Stimulated activated naive CD8-positive, alpha-beta T cell treated with anti-CD3 and anti-CD28 coated beads, Interleukin-15, amount 100 ng/mL, for 72 hours (primary cell): Measurements from ENCODE around the gene TMEM243.

Source experiments
- ATAC-seq: fragments of 150-1000 bp; cut with Tn5 transposase; 2 replicates; pipeline ENCODE4 v1.10.0; 2021; ENCODE audit warnings: mild to moderate bottlenecking, moderate library complexity
- DNase-seq, 2 donors: peaks; one replicate each; pipeline ENCODE4 v3.0.0; 2021 to 2022
- H3K27ac Mint-ChIP-seq, 2 donors: one replicate each; pipeline ENCODE4 v1.8.0; 2022; ENCODE audit warnings: mild to moderate bottlenecking in 2 of 2, mixed read lengths in 2 of 2, moderate library complexity in 2 of 2
- H3K27me3 Mint-ChIP-seq: one replicate; pipeline ENCODE4 v1.8.0; 2022; ENCODE audit warnings: mixed read lengths
- H3K4me1 Mint-ChIP-seq: one replicate; pipeline ENCODE4 v1.8.0; 2022; ENCODE audit warnings: mild to moderate bottlenecking, mixed read lengths
- H3K4me3 Mint-ChIP-seq, 2 donors: one replicate each; pipeline ENCODE4 v1.8.0; 2022; ENCODE audit warnings: mild to moderate bottlenecking in 2 of 2, mixed read lengths in 2 of 2, moderate library complexity in 1 of 2
- H3K9me3 Mint-ChIP-seq, 2 donors: one replicate each; pipeline ENCODE4 v1.8.0; 2022; ENCODE audit warnings: mixed read lengths in 2 of 2

TMEM243 gene

DNA sequence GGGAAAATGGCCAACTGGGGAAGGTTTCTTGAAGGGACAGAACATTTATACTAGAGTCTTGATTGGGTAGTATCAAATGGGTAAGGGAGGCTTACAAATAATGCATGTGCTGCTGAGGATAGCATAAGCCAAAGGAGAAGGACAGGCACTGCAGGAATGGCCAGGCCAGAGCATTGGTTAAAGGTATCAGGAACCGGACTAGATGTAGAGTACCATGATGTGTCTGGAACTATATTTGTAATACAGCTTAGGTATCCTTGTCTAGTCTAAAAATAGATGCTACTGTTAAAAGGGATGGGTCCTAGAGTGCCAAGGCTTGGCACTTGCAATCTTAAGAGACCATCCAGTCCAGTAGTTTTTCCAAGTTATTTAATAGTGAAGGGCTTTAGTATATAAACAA lies 20.3 kb downstream of the TMEM243 start:
- H3K27me3 Mint-ChIP-seq = no peaks in the 10 kb centered on the region
- H3K4me3 Mint-ChIP-seq = no peak overlapping the region
- peaks cover 16 to 17% of the 10 kb centered on the region in 2 donors for H3K9me3 Mint-ChIP-seq
- peaks cover 62% of the 10 kb centered on the region for H3K4me1 Mint-ChIP-seq
- H3K27ac Mint-ChIP-seq = peak overlapping the region; percentile 66 to 74
- ATAC-seq (no peak), DNase-seq (no peak)

DNA sequence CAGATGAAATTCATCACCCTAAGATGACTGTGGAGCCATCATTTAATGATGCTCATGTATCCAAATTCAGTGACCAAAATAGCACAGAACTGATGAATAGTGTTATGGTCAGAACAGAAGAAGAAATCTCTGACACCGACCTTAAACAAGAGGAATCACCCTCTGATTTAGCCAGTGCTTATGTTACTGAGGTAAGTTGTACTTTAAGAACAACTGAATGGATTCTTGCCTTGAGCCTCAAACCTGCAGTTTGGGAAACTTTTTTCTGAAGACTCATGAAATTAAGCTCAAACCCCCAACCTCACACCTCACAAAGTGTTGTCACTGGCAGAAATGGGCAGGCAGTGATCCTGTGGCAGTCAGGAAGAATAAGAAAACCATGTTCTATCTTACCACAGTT lies 25.6 kb downstream of the TMEM243 start:
- DNase-seq = no peak
- no peaks in the 10 kb centered on the region for H3K27me3 Mint-ChIP-seq
- no peak overlapping the region for H3K4me3 Mint-ChIP-seq
- H3K9me3 Mint-ChIP-seq = peaks cover 0 to 2% of the 10 kb centered on the region in 2 donors
- peaks cover 44% of the 10 kb centered on the region for H3K4me1 Mint-ChIP-seq
- peak overlapping the region in 1 of 2 donors; percentile 23 for H3K27ac Mint-ChIP-seq
- peak; percentile 25 for ATAC-seq

DNA sequence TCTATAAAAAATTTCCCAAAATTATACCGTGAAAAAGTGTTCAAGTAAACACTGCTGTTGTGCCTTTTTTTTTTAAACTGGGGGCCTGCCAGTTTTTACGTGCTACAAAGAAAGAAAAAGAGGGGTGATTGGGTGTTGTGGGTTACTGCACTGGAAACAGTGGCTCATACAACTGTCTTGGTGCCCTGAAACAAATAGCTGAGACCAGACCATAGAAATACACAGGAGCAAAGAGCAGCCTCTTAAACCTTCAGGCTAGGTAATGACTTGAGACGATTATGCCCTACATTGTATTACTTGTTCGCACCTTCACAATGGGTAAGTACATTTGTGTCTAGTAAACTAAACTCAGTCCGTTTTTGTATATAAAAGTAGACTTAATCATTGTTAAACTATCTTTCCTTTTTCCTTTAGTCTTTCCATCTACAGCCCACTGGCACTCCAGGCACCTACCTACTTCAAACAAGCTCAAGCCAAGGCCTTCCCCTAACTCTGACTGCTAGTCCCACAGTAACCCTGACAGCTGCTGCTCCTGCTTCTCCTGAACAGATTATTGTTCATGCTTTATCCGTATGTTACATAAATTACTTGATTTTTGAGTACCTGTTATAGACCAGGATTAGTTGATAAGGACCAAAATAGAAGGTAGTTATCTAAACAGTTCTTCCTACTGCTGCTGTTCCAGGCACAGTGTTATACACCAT lies 26.6 kb downstream of the TMEM243 start:
- peak; percentile 59 for ATAC-seq
- Mint-ChIP-seq H3K27ac (peak overlapping the region; percentile 74 to 86), H3K4me3 (no peak overlapping the region)

DNA sequence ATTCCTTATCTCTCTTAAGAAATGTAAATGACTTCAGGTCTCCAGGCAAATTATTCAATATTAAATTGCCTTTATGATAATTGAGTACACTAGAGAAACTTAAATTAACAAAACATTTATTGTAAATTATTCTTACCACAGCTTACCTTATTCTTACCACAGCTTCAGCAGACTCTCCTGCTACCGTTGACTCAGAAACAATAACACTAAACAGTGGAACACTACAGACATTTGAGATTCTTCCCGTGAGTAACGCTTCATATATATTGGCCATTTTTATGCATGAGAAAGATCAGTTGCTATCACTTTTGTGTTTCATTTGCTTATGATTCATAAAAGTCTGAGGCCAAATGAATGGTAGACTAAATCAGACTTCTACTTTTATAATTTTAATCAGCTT lies 28.7 kb downstream of the TMEM243 start:
- DNase-seq (no peak), ATAC-seq (no peak)
- Mint-ChIP-seq H3K4me1 (peaks cover 45% of the 10 kb centered on the region), H3K9me3 (no peaks in the 10 kb centered on the region), H3K27ac (peak overlapping the region in 1 of 2 donors; percentile 74), H3K4me3 (no peak overlapping the region), H3K27me3 (no peaks in the 10 kb centered on the region)

More for the DNA sequence above, 26.6 kb downstream of the TMEM243 start:
- Mint-ChIP-seq H3K4me1 (peaks cover 49% of the 10 kb centered on the region), H3K9me3 (no peaks in the 10 kb centered on the region), H3K27me3 (no peaks in the 10 kb centered on the region)
- DNase-seq = no peak

DNA sequence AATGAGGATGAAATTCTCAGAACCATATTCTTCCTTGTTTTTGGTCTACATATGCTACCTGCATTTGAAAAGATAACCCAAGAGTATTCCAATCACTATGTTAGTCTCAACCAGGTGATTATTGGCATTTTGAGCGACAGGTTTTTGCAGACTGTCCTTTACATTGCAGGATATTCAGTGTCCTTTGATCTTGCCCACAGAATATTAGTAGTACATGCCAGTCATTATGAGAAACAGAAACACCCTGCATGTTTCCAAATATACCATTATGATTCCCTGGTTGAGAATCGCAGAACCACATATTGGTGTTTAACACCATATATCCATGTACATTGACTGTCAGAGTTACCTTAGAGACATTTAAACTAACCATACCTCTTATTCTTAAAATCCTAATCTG lies 30.6 kb downstream of the TMEM243 start:
- Mint-ChIP-seq H3K27me3 (no peaks in the 10 kb centered on the region), H3K4me3 (no peak overlapping the region), H3K4me1 (peaks cover 49% of the 10 kb centered on the region), H3K27ac (no peak overlapping the region), H3K9me3 (no peaks in the 10 kb centered on the region)
- DNase-seq = no peak
- peak; percentile 57 for ATAC-seq

DNA sequence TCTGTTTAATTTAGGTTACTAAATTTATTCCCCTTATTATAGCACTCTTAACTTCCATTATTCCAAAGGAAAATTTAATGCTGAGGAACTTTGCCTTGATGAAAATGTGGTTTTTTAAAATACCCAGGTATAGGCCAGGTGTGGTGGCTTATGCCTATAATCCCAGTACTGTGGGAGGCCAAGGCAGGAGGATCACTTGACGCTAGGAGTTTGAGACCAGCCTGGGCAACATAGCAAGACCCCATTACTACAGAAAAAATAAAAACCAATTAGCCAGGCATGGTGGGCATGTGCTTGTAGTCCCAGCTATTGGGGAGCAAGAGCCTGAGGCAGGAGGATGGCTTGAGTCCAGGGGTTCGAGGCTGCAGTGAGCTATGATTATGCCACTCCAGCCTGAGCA lies 32.4 kb downstream of the TMEM243 start:
- Mint-ChIP-seq H3K4me3 (no peak overlapping the region), H3K4me1 (peaks cover 39% of the 10 kb centered on the region), H3K9me3 (no peaks in the 10 kb centered on the region), H3K27ac (peak overlapping the region in 1 of 2 donors; percentile 54), H3K27me3 (no peaks in the 10 kb centered on the region)
- no peak for ATAC-seq
- no peak for DNase-seq

DNA sequence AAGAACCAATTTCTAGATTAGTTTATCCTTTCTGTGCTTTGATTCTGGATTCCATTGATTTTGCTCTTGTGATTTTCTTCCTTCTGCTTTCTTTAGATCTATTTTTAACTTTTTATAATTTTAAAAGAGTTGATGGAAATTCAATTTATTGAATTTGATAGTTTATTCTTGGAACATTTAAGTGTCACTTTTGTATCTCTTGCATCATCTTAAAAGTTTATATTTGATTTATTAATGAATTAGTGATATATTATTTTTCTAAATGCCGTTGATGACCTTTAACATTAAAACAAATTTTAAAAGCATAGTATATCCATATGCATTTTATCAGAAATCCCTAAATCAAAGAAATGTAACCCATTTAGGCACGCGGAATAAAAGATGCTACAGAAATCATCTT lies 40.4 kb downstream of the TMEM243 start:
- DNase-seq = no peak
- no peak for ATAC-seq
- Mint-ChIP-seq H3K4me3 (no peak overlapping the region), H3K27me3 (no peaks in the 10 kb centered on the region), H3K9me3 (no peaks in the 10 kb centered on the region), H3K27ac (no peak overlapping the region), H3K4me1 (peaks cover 27% of the 10 kb centered on the region)

DNA sequence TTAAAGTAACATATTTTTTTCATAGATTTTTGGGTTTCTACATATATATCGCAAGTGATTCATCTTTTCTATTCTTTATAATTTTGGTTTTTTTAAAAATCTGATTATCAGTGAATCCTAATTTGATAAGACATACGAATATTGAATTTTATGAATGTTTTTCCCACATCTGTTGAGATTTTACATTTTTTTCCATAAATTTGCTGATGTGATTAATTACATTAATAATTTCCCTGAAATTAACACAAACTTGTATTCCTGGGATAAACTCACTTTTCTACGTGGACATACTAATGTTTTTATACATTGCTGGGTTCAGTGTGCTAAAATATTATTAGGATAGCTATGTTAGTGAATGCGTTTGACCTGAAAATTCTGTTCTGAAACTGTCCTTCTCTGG lies 41.2 kb downstream of the TMEM243 start:
- Mint-ChIP-seq H3K9me3 (no peaks in the 10 kb centered on the region), H3K4me3 (no peak overlapping the region), H3K27ac (no peak overlapping the region), H3K4me1 (peaks cover 22% of the 10 kb centered on the region), H3K27me3 (no peaks in the 10 kb centered on the region)
- DNase-seq = no peak
- ATAC-seq = no peak

DNA sequence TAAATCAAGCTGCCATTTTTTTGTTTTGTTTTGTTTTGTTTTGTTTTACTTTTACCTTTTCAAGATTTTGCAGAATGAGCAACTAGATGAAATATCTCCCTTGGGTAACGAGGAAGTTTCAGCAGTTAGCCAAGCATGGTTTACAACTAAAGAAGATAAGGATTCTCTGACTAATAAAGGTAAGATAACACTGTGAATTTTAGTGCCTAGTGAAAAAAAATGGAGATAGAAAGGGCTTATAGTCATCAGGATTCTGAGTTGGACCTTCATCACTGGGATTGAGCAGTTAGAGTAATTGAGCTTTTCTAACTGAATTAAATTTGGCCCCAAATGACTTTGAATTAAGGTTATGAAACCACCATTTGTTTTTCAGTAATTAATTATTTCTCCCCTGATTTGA lies 46.1 kb downstream of the TMEM243 start:
- Mint-ChIP-seq H3K4me1 (peaks cover 26% of the 10 kb centered on the region), H3K27ac (no peak overlapping the region)
- ATAC-seq = no peak

DNA sequence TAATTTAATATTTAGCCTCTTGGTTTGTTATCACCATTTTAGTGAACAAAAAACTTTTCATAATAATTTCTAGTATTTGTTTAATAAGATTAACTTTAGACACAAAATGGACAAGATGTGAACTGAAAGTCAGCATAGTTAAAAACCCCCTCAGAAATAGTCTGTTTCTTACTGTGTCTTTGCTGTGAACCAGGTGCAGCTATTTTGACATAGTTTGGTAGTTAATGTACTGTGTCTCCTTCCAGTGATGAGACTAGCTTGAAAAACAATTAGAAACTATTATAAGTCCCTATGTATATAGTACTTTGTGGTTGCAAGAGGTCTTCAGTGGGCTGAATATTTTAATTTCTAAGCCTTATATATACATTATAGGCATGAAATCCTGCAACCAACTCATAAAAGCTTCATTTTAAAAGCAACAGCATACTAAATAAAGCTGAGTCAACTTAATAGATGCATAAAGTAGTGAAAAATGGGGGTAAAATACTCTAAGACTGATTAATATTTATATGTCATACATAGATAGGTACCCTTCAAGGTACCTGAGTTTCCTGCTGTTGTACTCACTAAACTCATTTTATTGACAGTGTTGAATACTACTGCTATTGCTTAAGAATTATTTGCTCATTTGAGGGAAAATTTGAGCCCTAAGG lies 48.1 kb downstream of the TMEM243 start:
- no peak for DNase-seq
- Mint-ChIP-seq H3K27ac (no peak overlapping the region), H3K27me3 (no peaks in the 10 kb centered on the region), H3K4me1 (peaks cover 15% of the 10 kb centered on the region), H3K9me3 (no peaks in the 10 kb centered on the region), H3K4me3 (no peak overlapping the region)
- ATAC-seq = no peak

More for the DNA sequence above, 46.1 kb downstream of the TMEM243 start:
- no peaks in the 10 kb centered on the region for H3K9me3 Mint-ChIP-seq
- no peaks in the 10 kb centered on the region for H3K27me3 Mint-ChIP-seq
- DNase-seq = no peak
- no peak overlapping the region for H3K4me3 Mint-ChIP-seq

DNA sequence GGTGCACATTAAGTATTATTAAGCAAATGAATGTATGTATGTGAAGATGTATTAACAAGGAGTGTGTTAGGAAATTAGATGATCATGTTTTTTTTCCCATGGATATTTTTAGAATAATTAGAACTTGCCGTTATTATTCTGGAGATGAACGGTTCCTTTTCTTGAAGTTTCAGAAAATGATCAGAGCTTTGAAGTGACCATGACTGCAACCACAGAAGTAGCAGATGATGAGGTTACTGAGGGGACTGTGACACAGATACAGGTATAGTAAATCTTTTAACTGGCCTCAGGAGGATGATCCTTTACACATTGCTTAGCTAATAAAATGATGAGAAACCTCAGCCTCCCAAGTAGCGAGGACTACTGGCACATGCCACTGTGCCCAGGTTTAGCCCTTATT lies 48.7 kb downstream of the TMEM243 start:
- peaks cover 12% of the 10 kb centered on the region for H3K4me1 Mint-ChIP-seq
- H3K9me3 Mint-ChIP-seq = no peaks in the 10 kb centered on the region
- H3K27me3 Mint-ChIP-seq = no peaks in the 10 kb centered on the region
- ATAC-seq (no peak), DNase-seq (no peak)
- H3K27ac Mint-ChIP-seq = no peak overlapping the region
- no peak overlapping the region for H3K4me3 Mint-ChIP-seq

DNA sequence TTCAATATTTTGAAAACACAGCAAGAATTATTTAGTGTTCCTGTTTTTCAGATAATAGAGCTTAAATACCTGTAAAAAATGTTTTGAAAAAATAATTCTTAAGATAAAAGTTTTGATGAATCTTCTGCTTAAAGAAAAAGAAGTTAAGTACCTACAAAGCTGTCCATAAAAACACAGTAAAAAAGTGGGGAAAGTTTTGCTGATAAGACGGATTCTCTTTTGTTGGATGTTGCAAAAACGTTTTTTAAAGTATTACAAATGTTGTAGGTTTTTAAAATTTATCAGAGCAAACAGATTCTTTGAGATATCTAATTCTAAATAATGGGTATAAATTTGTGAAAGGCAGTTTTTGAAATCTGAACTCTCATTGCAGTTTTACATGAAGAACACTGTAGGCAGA lies 55.1 kb downstream of the TMEM243 start:
- H3K27ac Mint-ChIP-seq = no peak overlapping the region
- no peaks in the 10 kb centered on the region for H3K27me3 Mint-ChIP-seq
- no peak overlapping the region for H3K4me3 Mint-ChIP-seq
- H3K9me3 Mint-ChIP-seq = no peaks in the 10 kb centered on the region
- DNase-seq (no peak), ATAC-seq (no peak)
- H3K4me1 Mint-ChIP-seq = peaks cover 15% of the 10 kb centered on the region

DNA sequence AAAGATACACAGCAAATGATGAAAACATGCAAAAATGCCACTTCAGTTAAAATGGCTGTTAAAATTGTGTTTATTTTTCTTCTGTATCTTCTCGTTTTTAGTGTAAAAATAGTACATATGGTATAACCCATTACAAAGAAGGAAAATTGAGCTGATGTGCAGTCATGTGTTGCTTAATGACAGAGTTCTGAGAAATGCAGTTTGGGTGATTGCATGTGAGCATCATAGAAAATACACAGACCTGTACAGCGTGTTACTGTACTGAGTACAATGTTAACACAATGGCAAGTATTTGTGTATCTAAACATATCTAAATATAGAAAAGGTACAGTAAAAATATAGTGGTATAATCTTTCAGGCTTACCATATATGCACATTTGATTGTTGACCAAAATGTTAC lies 60.0 kb downstream of the TMEM243 start:
- Mint-ChIP-seq H3K27me3 (no peaks in the 10 kb centered on the region), H3K4me3 (no peak overlapping the region), H3K9me3 (no peaks in the 10 kb centered on the region), H3K4me1 (peaks cover 32% of the 10 kb centered on the region), H3K27ac (no peak overlapping the region)
- DNase-seq (no peak), ATAC-seq (no peak)

DNA sequence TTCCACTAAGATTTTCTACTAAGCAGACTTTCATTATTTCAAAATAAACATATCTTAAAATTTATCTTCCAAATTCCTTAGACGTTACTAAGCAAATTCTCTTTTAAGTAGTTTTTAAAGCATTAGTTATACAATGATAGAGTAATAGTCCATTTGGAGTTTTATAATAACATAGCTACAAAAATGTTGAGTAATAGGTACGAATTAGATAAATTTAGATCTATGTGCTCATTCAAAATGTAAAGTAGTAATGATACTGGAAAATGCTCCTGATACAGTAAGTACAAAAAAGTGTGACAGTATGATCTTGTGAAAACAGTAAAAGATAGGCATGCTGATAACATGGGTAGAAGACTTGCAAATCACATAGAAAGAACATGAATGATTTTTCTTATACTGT lies 62.8 kb downstream of the TMEM243 start:
- H3K4me3 Mint-ChIP-seq = no peak overlapping the region
- H3K4me1 Mint-ChIP-seq = peaks cover 37% of the 10 kb centered on the region
- H3K27ac Mint-ChIP-seq = no peak overlapping the region
- no peaks in the 10 kb centered on the region for H3K9me3 Mint-ChIP-seq
- no peaks in the 10 kb centered on the region for H3K27me3 Mint-ChIP-seq
- no peak for DNase-seq
- ATAC-seq = no peak

DNA sequence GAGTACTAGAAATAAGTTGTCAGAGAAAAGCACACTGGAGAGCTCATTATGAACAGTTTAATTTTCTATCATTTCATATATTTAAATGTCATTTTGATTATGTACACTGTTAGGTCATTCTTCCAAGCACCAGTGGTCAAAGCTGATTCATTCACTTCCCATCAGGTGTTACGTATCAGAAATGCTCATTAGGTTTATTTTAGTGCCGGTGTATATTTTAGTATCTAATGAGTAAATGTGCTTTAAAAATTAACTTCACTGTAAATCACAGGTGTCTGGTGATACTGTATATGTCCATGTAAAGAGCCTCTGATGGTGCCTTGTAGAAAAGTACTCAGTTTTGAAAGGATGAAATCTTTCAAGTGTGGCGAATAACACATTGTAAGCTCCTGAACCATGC lies 63.7 kb downstream of the TMEM243 start:
- no peak overlapping the region for H3K27ac Mint-ChIP-seq
- ATAC-seq (no peak), DNase-seq (no peak)
- H3K4me1 Mint-ChIP-seq = peaks cover 45% of the 10 kb centered on the region
- H3K9me3 Mint-ChIP-seq = no peaks in the 10 kb centered on the region
- H3K27me3 Mint-ChIP-seq = no peaks in the 10 kb centered on the region
- peak overlapping the region; percentile 53 to 84 for H3K4me3 Mint-ChIP-seq

DNA sequence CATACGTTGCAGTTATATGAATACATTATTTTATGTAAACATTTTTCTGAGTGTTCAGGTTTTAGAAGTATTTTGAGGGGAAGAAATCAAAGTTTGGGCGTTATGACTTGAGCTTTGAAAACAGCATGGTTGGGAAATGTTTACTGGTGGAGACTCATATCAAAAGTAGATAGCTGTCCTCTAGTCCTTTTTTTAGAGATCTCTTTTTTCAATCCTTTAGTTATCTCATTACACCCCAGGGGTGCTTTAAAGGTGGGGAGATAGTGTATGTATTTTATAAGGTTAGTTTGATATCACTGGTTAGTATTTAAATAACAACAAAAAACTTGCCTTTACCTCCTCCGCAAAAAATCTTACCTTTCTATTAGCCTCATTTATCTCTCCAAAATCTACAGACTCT lies 65.0 kb downstream of the TMEM243 start:
- no peak for ATAC-seq
- H3K27me3 Mint-ChIP-seq = no peaks in the 10 kb centered on the region
- H3K9me3 Mint-ChIP-seq = no peaks in the 10 kb centered on the region

More for the DNA sequence above, 65.0 kb downstream of the TMEM243 start:
- Mint-ChIP-seq H3K27ac (peak overlapping the region; percentile 3 to 27), H3K4me3 (peak overlapping the region; percentile 79 to 84), H3K4me1 (peaks cover 36% of the 10 kb centered on the region)
- DNase-seq = no peak
